HCT116 (cell line): ENCODE measurements around the gene RHOD. TPM values are rescaled to one million over a fixed set of nuclear protein-coding genes. Genes with fewer than 3 reads are reported as not detected.
A peak's percentile ranks its signal among the peaks of the same experiment; 100 is the strongest.

Experiments
- ATAC-seq: fragments of 200-7000 bp; cut with Tn5 transposase; 2 replicates; pipeline ENCODE4 v1.9.1; 2020; ENCODE audit warnings: mild to moderate bottlenecking, moderate library complexity
- BruUV-seq: library from RNA; stranded (reverse); fragments of 400-500 nt; replicated peaks from 2 replicates; lab custom pipeline; 2021; lab: Mats Ljungman, UMichigan
- CTCF ChIA-PET: fragments of 300-600 bp; sonication (Branson Sonifier 250); formaldehyde crosslinking; loops from one replicate; lab custom pipeline; 2021; ENCODE audit warnings: antibody characterized with exemption; lab: Charles Lee
- POLR2A ChIA-PET: fragments of 300-600, 350-600 bp; sonication (Branson Sonifier 250); formaldehyde crosslinking; loops from one replicate; lab custom pipeline; 2021; ENCODE audit warnings: antibody characterized with exemption; lab: Charles Lee
- RAD21 ChIA-PET, 2 experiments: fragments of 300-600 bp; sonication (Branson Sonifier 250); formaldehyde crosslinking; loops; one replicate each; lab custom pipeline; 2023; ENCODE audit warnings: low total read pairs in 2 of 2; ENCODE audit not compliant: uncharacterized antibody in 2 of 2, unreplicated experiment in 2 of 2, low non-redundant PET in 1 of 2; lab: Charles Lee
- DNase-seq: peaks from one replicate; pipeline ENCODE4 v3.0.0-alpha.2; 2010; ENCODE audit warnings: low read depth, low spot score
- H2AFZ ChIP-seq: fragments of 200-600 bp; shearing (Covaris generic), sonication (generic); 2 replicates; pipeline ENCODE4 v1.6.1; 2017; ENCODE audit warnings: low read depth, mixed run types, mixed read lengths, antibody characterized with exemption, low read length; ENCODE audit not compliant: poor library complexity, severe bottlenecking
- H3K27ac ChIP-seq: 2 replicates; pipeline ENCODE4 v1.5.1; 2012; ENCODE audit warnings: low read depth, low read length
- H3K27me3 ChIP-seq: fragments of 200-600 bp; sonication (generic); 2 replicates; pipeline ENCODE4 v1.6.1; 2016; ENCODE audit warnings: mixed run types, low read length, mixed read lengths; ENCODE audit not compliant: insufficient read depth
- H3K36me3 ChIP-seq, 2 experiments: fragments of 200-500 bp in 1 of 2; fragments of 200-600 bp in 1 of 2; sonication (Bioruptor generic) in 1 of 2; sonication (generic) in 1 of 2; 2 replicates each; pipeline versions ENCODE4 v1.5.1 to v1.6.1; 2014 to 2016; ENCODE audit warnings: low read length in 2 of 2, inconsistent platforms in 1 of 2, mixed read lengths in 1 of 2, mixed run types in 1 of 2; ENCODE audit not compliant: insufficient read depth in 2 of 2, control insufficient read depth in 1 of 2
- H3K4me1 ChIP-seq, 2 experiments: fragments of 200-600 bp in 1 of 2; sonication (generic) in 1 of 2; 2 replicates each; pipeline versions ENCODE4 v1.5.1 to v1.6.1; 2012 to 2017; ENCODE audit warnings: low read length in 2 of 2, inconsistent platforms in 1 of 2, mild to moderate bottlenecking in 1 of 2, mixed read lengths in 1 of 2, mixed run types in 1 of 2, moderate library complexity in 1 of 2; ENCODE audit not compliant: insufficient read depth in 2 of 2, control insufficient read depth in 1 of 2
- H3K4me2 ChIP-seq: fragments of 200-600 bp; sonication (generic); 2 replicates; pipeline ENCODE4 v1.6.1; 2017; ENCODE audit warnings: mixed run types, low read length, mixed read lengths
- H3K4me3 ChIP-seq, 2 experiments: fragments of 200-600 bp in 1 of 2; sonication (generic) in 1 of 2; replicated peaks in 1 of 2; 2 replicates each; pipeline ENCODE4 v1.5.1; 2011 to 2016; ENCODE audit warnings: low read length in 2 of 2, control low read depth in 1 of 2, low read depth in 1 of 2, mild to moderate bottlenecking in 1 of 2, mixed read lengths in 1 of 2, mixed run types in 1 of 2
- H3K79me2 ChIP-seq: fragments of 200-600 bp; sonication (generic); 2 replicates; pipeline ENCODE4 v1.6.1; 2017; ENCODE audit warnings: mild to moderate bottlenecking, mixed run types, low read length, moderate library complexity, mixed read lengths; ENCODE audit not compliant: insufficient read depth
- H3K9ac ChIP-seq: fragments of 200-600 bp; sonication (generic); 2 replicates; pipeline ENCODE4 v1.6.1; 2016; ENCODE audit warnings: low read length, mixed read lengths
- H3K9me2 ChIP-seq: fragments of 200-600 bp; sonication (generic), shearing (Covaris generic); 2 replicates; pipeline ENCODE4 v1.6.1; 2017; ENCODE audit warnings: mixed run types, mild to moderate bottlenecking, moderate library complexity; ENCODE audit not compliant: insufficient read depth
- H3K9me3 ChIP-seq, 2 experiments: fragments of 200-500 bp in 1 of 2; fragments of 200-600 bp in 1 of 2; sonication (Bioruptor generic) in 1 of 2; sonication (generic) in 1 of 2; 2 replicates each; pipeline ENCODE4 v1.6.1; 2014 to 2017; ENCODE audit warnings: low read length in 2 of 2, mixed read lengths in 2 of 2, inconsistent platforms in 1 of 2, low read depth in 1 of 2, mild to moderate bottlenecking in 1 of 2, mixed run types in 1 of 2, moderate library complexity in 1 of 2; ENCODE audit not compliant: control insufficient read depth in 1 of 2, insufficient read depth in 1 of 2
- H4K20me1 ChIP-seq: fragments of 200-600 bp; sonication (generic), shearing (Covaris generic); 2 replicates; pipeline ENCODE4 v1.6.1; 2017; ENCODE audit warnings: mixed run types, mild to moderate bottlenecking, moderate library complexity; ENCODE audit not compliant: insufficient read depth
- CEBPB ChIP-seq: IDR thresholded peaks from 2 replicates; pipeline ENCODE4 v1.6.1; 2012; ENCODE audit warnings: low read depth
- EGR1 ChIP-seq: IDR thresholded peaks from 2 replicates; pipeline ENCODE4 v1.6.1; 2012; ENCODE audit warnings: low read depth
- ELF1 ChIP-seq: IDR thresholded peaks from 2 replicates; pipeline ENCODE4 v1.6.1; 2012; ENCODE audit warnings: low read depth, borderline replicate concordance
- EZH2phosphoT487 ChIP-seq: fragments of 200-600 bp; IDR thresholded peaks from 2 replicates; pipeline ENCODE4 v1.6.1; 2018; ENCODE audit warnings: antibody characterized with exemption, borderline replicate concordance
- POLR2AphosphoS5 ChIP-seq: IDR thresholded peaks from 2 replicates; pipeline ENCODE4 v1.6.1; 2011; ENCODE audit warnings: mild to moderate bottlenecking, low read depth, low read length, moderate library complexity
- SRF ChIP-seq: IDR thresholded peaks from 2 replicates; pipeline ENCODE4 v1.6.1; 2012; ENCODE audit warnings: low read depth
- YY1 ChIP-seq: IDR thresholded peaks from 2 replicates; pipeline ENCODE4 v1.6.1; 2011; ENCODE audit warnings: low read length, low read depth, moderate library complexity, mild to moderate bottlenecking; ENCODE audit not compliant: insufficient replicate concordance; ENCODE audit errors: extremely low read depth
- ZFX ChIP-seq: fragments of 450-650 bp; IDR thresholded peaks from 2 replicates; pipeline ENCODE4 v1.6.1; 2017
- ZNF274 ChIP-seq: fragments of 200-500 bp; sonication (Bioruptor generic); IDR thresholded peaks from 2 replicates; pipeline ENCODE4 v1.6.1; 2014; ENCODE audit warnings: mild to moderate bottlenecking, low read depth, low read length, inconsistent platforms
- intact Hi-C: fragments of 100-400 bp; cut with micrococcal nuclease; formaldehyde crosslinking; loops from 2 replicates; pipeline ENCODE4 v1.10.0; 2022
- total RNA-seq: library from RNA; stranded (reverse); gene quantifications from one replicate; pipeline ENCODE4 v1.2.1, GENCODE V29; 2021; ENCODE audit not compliant: unreplicated experiment

RHOD gene
- total RNA-seq, 1 experiment from 2014 or later: 42.0 TPM

DNA sequence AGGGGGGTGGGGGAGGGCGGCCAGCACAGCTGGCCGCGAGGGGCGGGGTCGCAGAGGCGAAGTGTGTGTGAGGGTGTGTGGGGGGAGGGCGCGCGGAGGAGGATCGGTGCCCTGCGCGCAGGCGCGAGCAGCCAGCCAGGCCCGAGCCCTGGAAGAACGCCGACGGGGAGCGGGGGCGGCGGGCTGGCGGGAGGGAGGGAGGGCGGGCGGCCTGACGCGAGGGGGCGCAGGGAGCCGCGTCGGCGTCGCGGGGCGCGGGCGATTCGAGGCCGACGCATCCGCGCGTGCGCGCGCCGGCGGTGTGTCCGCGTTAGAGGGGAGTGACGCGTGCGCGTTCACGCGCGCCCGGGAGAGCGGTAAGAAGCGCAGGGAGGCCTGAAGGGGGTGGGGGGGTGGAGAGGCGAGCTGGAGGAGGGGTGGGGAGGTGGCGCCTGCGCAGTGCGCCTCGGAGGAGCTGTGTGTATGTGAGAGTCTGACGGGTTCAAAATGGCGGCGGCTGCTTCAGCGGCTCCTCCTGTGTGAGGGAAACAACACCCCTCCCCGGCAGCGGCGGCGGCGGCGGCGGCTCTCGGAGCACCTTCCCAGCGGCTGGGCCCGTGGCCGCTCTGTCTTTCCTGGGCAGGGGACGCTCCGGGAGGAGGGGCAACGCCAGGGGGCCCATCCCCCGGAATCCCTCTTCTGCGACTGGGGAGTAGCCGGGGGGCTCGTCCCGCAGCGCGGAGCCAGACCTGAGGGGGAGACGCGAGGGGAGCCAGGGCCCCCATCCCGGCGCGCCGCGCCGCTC lies 62.3 kb downstream of the RHOD start, which contains the start of gene KDM2A:
TSS of gene KDM2A (plus strand) at position 463 of the 784 bp plus-strand sequence. CDS start 2,054 bp downstream, outside the sequence.
- H3K36me3 ChIP-seq: peaks cover 7 to 10% of the 10 kb centered on the region in 2 experiments; a peak in 3 of 4 replicates
- intact Hi-C loops: no loop called here
- H3K27ac ChIP-seq: peak within 1 kb of the TSS; percentile 94
- peaks cover 7 to 16% of the 10 kb centered on the region in 2 experiments for H3K4me1 ChIP-seq
- H3K4me2 ChIP-seq: peak within 1 kb of the TSS; percentile 96
- H2AFZ ChIP-seq: no peak within 1 kb of the TSS
- no peaks in the 10 kb centered on the region for H3K9me2 ChIP-seq
- DNase-seq (peak; percentile 96), ATAC-seq (peak; percentile 89)
- no peaks in the 10 kb centered on the region for H3K27me3 ChIP-seq
- BruUV-seq: no TSS peak
- no peaks in the 10 kb centered on the region for H4K20me1 ChIP-seq
- peak within 1 kb of the TSS; percentile 85 for H3K9ac ChIP-seq
- H3K4me3 ChIP-seq: peak within 1 kb of the TSS; percentile 91 to 95
- RAD21 ChIA-PET: no interaction called here
- H3K9me3 ChIP-seq: no peaks in the 10 kb centered on the region
- H3K79me2 ChIP-seq: peaks cover 43% of the 10 kb centered on the region
- peak; percentile 87 for TF ChIP-seq POLR2AphosphoS5
- TF ChIP-seq CEBPB: no peak
- peak; percentile 93 for TF ChIP-seq YY1
- TF ChIP-seq SRF: no peak
- no peak for TF ChIP-seq EZH2phosphoT487
- no peak for TF ChIP-seq ELF1
- no peak for TF ChIP-seq ZNF274
- TF ChIP-seq EGR1: peak; percentile 87
- TF ChIP-seq ZFX: peak; percentile 65; the same call in 1 of the 2 replicates
- CTCF ChIA-PET: no interaction called here
- POLR2A ChIA-PET: interaction anchor here (0.5 to 1.0 kb wide), 4 partner anchors 10 to 121 kb away, joined by 3 to 5 read pairs (median 4); no protein-coding TSS in a partner anchor
